HepG2 (cell line): Measurements from ENCODE around the gene TRMT5. TPM values are rescaled to one million over a fixed set of nuclear protein-coding genes. Genes with fewer than 3 reads are reported as not detected.

Experiments
- ATF4 ChIP-seq, 2 experiments: fragments of 450-650 bp in 1 of 2; sonication (generic) in 1 of 2; formaldehyde crosslinking; IDR thresholded peaks; 2 replicates each; pipeline versions ENCODE4 v1.5.0 to v1.8.0; 2020 to 2022; ENCODE audit warnings: mild to moderate bottlenecking in 1 of 2, missing genetic modification reagents in 1 of 2
- ATF7-NPFF ChIP-seq: sonication (generic); formaldehyde crosslinking; IDR thresholded peaks from 2 replicates; pipeline ENCODE4 v1.8.1; 2023; ENCODE audit warnings: mild to moderate bottlenecking, low read depth, missing genetic modification reagents, moderate library complexity
- BRF2 ChIP-seq: sonication (generic); formaldehyde crosslinking; IDR thresholded peaks from 2 replicates; pipeline ENCODE4 v1.8.1; 2022; ENCODE audit warnings: mild to moderate bottlenecking, missing genetic modification reagents
- CTCF ChIP-seq: sonication (generic); formaldehyde crosslinking; IDR thresholded peaks from 2 replicates; pipeline ENCODE4 v1.5.0; 2020; ENCODE audit warnings: mild to moderate bottlenecking, missing genetic modification reagents, moderate library complexity
- FOXK1 ChIP-seq: sonication (generic); formaldehyde crosslinking; IDR thresholded peaks from 2 replicates; pipeline ENCODE4 v1.4.0; 2020; ENCODE audit warnings: low read depth, missing genetic modification reagents, borderline replicate concordance
- KDM4B ChIP-seq: sonication (generic); formaldehyde crosslinking; IDR thresholded peaks from 2 replicates; pipeline ENCODE4 v1.4.0; 2020; ENCODE audit warnings: missing genetic modification reagents
- KDM5B ChIP-seq: sonication (generic); formaldehyde crosslinking; IDR thresholded peaks from 2 replicates; pipeline ENCODE4 v1.4.0; 2020; ENCODE audit warnings: missing genetic modification reagents, mild to moderate bottlenecking, borderline replicate concordance
- NFATC3 ChIP-seq: sonication (generic); formaldehyde crosslinking; IDR thresholded peaks from 2 replicates; pipeline ENCODE4 v1.5.1; 2020; ENCODE audit warnings: mild to moderate bottlenecking, missing genetic modification reagents
- NFKBIZ ChIP-seq: IDR thresholded peaks from 2 replicates; pipeline ENCODE4 v1.6.1; 2018; ENCODE audit warnings: missing genetic modification reagents, missing compliant biosample characterization
- RBFOX2 ChIP-seq: fragments of 200-400 bp; formaldehyde crosslinking; IDR thresholded peaks from 2 replicates; pipeline ENCODE4 v1.6.1; 2017; ENCODE audit warnings: low read depth, mild to moderate bottlenecking, low read length
- SOX13 ChIP-seq, 3 experiments: fragments of 450-650 bp in 1 of 3; sonication (generic) in 1 of 3; formaldehyde crosslinking in 1 of 3; IDR thresholded peaks in 2 of 3; conservative IDR thresholded peaks in 1 of 3; 2 replicates each; pipeline versions ENCODE4 v1.5.0 to v1.6.1; 2016 to 2020; ENCODE audit warnings: antibody characterized with exemption in 1 of 3, mild to moderate bottlenecking in 1 of 3, missing compliant biosample characterization in 1 of 3, missing genetic modification reagents in 1 of 3, moderate library complexity in 1 of 3
- SP2 ChIP-seq: sonication (generic); formaldehyde crosslinking; IDR thresholded peaks from 2 replicates; pipeline ENCODE4 v1.5.1; 2020; ENCODE audit warnings: mild to moderate bottlenecking, missing genetic modification reagents
- TFAP4 ChIP-seq: sonication (generic); IDR thresholded peaks from 2 replicates; pipeline ENCODE4 v1.6.1; 2016; ENCODE audit warnings: low read depth, borderline replicate concordance
- TRAFD1 ChIP-seq: sonication (generic); formaldehyde crosslinking; IDR thresholded peaks from 2 replicates; pipeline ENCODE4 v1.5.1; 2020; ENCODE audit warnings: missing genetic modification reagents, mild to moderate bottlenecking, borderline replicate concordance
- ZBTB1 ChIP-seq: sonication (generic); formaldehyde crosslinking; IDR thresholded peaks from 2 replicates; pipeline ENCODE4 v1.4.0; 2020; ENCODE audit warnings: missing genetic modification reagents, borderline replicate concordance
- ZBTB3 ChIP-seq: sonication (generic); formaldehyde crosslinking; IDR thresholded peaks from 2 replicates; pipeline ENCODE4 v1.4.0; 2020; ENCODE audit warnings: low read depth, mild to moderate bottlenecking, moderate library complexity, missing genetic modification reagents, borderline replicate concordance
- ZC3H4 ChIP-seq: sonication (generic); formaldehyde crosslinking; IDR thresholded peaks from 2 replicates; pipeline ENCODE4 v1.4.0; 2020; ENCODE audit warnings: missing genetic modification reagents, borderline replicate concordance
- ZKSCAN8 ChIP-seq: IDR thresholded peaks from 2 replicates; pipeline ENCODE4 v1.6.1; 2016; ENCODE audit warnings: borderline replicate concordance, missing genetic modification reagents, missing compliant biosample characterization
- ZNF605 ChIP-seq: sonication (generic); formaldehyde crosslinking; IDR thresholded peaks from 2 replicates; pipeline ENCODE4 v1.8.0; 2022; ENCODE audit warnings: mild to moderate bottlenecking, missing genetic modification reagents
- ZNF713 ChIP-seq: sonication (generic); formaldehyde crosslinking; IDR thresholded peaks from 2 replicates; pipeline ENCODE4 v1.4.0; 2020; ENCODE audit warnings: mild to moderate bottlenecking, missing genetic modification reagents
- polyA plus RNA-seq, 8 experiments: library from polyadenylated mRNA; depleted of rRNA in 3 of 8; stranded (reverse) in 7 of 8; unstranded in 1 of 8; fragments of >200 nt; fragmentation: Illumina TruSeq in 4 of 8; extraction: Trizol in 4 of 8; gene quantifications; 2 replicates each; pipeline versions ENCODE4 v1.2.1 to v1.2.3, GENCODE V29; 2011 to 2016; ENCODE audit warnings: low read depth in 4 of 8, missing spikeins in 1 of 8, mixed read lengths in 1 of 8; ENCODE audit not compliant: insufficient read depth in 1 of 8
- total RNA-seq, 5 experiments: library from RNA; depleted of rRNA; stranded (reverse); fragments of >200 nt; fragmentation: Illumina TruSeq; extraction: Trizol; gene quantifications; 2 replicates each; pipeline ENCODE4 v1.2.3, GENCODE V29; 2016; ENCODE audit warnings: low read depth in 1 of 5

Gene TRMT5
- total and polyA plus RNA-seq, 2 of the 13 experiments (the other 11 are each of a cell fraction or from before 2014, with no cell fraction given): 3.6 to 16.0 TPM

GRCh38 chr14:60980811-60981632 lies at the start of gene TRMT5, which contains the start of gene SLC38A6 (continued):
- TF ChIP-seq TFAP4 (peak; percentile 86; the same call in 1 of the 2 replicates), ZC3H4 (CRISPR knock-in tag) (no peak), CTCF (CRISPR knock-in tag) (0 out of 2 replicates have a peak, but pooled peaks have one; percentile 13), KDM5B (CRISPR knock-in tag) (peak; percentile 68; the same call in 1 of the 2 replicates), ZNF713 (CRISPR knock-in tag) (peak; percentile 73; the same call in 1 of the 2 replicates), SP2 (peak; percentile 63; the same call in 1 of the 2 replicates), ZBTB3 (CRISPR knock-in tag) (no peak; the same call in 1 of the 2 replicates), ZKSCAN8 (CRISPR knock-in tag) (no peak; the same call in 1 of the 2 replicates), NFKBIZ (no peak), ATF4 (CRISPR knock-in tag; IDR thresholded peaks at IDR 0.05) (0 out of 4 replicates have a peak, but pooled peaks of 1 of the 2 experiments have one; percentile 13), ZBTB1 (CRISPR knock-in tag) (no peak), TRAFD1 (CRISPR knock-in tag) (0 out of 2 replicates have a peak, but pooled peaks have one; percentile 64), BRF2 (CRISPR knock-in tag) (no peak), RBFOX2 (peak; percentile 84), NFATC3 (CRISPR knock-in tag) (no peak), KDM4B (CRISPR knock-in tag) (peak; percentile 66; the same call in 1 of the 2 replicates), ZNF605 (CRISPR knock-in tag) (no peak; the same call in 1 of the 2 replicates), ATF7-NPFF (CRISPR knock-in tag) (no peak), SOX13 (IDR thresholded peaks at IDR 0.05) (no peak), SOX13 (CRISPR knock-in tag; conservative IDR thresholded peaks at IDR 0.05 in 1 of 2, IDR thresholded peaks at IDR 0.05 in 1 of 2) (peak in 1 of 2 experiments; percentile 24; a peak in 1 of 4 replicates), FOXK1 (CRISPR knock-in tag) (peak; percentile 70)
